AG09309 (cell line): ENCODE results near the gene MLEC.

Experiments used
- DNase-seq: peaks from one replicate; pipeline ENCODE4 v3.0.0-alpha.2; 2010; ENCODE audit warnings: low read depth
- H3K4me3 ChIP-seq: 2 replicates; pipeline ENCODE4 v1.5.1; 2011; ENCODE audit warnings: mild to moderate bottlenecking, low read depth, low read length, moderate library complexity; ENCODE audit not compliant: control insufficient read depth
- CTCF ChIP-seq: IDR thresholded peaks from 2 replicates; pipeline ENCODE4 v1.5.1; 2011; ENCODE audit warnings: mild to moderate bottlenecking, low read depth, low read length, inconsistent platforms; ENCODE audit not compliant: insufficient read depth, control insufficient read depth; ENCODE audit errors: missing control alignments

MLEC gene

GRCh38 chr12:120652656-120653435 lies 34.1 kb upstream of the MLEC start:
- no peak for DNase-seq
- H3K4me3 ChIP-seq: no peak overlapping the region
- TF ChIP-seq CTCF: no peak

- no peak for DNase-seq
- TF ChIP-seq CTCF: no peak
- no peak overlapping the region for H3K4me3 ChIP-seq
Observed at GRCh38 chr12:120653611-120654010, 33.3 kb upstream of the MLEC start.

GRCh38 chr12:120654656-120655055 lies 32.3 kb upstream of the MLEC start:
- TF ChIP-seq CTCF: no peak
- DNase-seq: no peak
- no peak overlapping the region for H3K4me3 ChIP-seq

GRCh38 chr12:120656008-120656407 lies 30.9 kb upstream of the MLEC start:
- TF ChIP-seq CTCF: no peak
- H3K4me3 ChIP-seq: no peak overlapping the region
- DNase-seq: no peak

- no peak for TF ChIP-seq CTCF
- no peak overlapping the region for H3K4me3 ChIP-seq
- no peak for DNase-seq
Observed at GRCh38 chr12:120658286-120659150, 28.4 kb upstream of the MLEC start.

GRCh38 chr12:120659151-120659525 lies 27.8 kb upstream of the MLEC start:
- TF ChIP-seq CTCF: no peak
- no peak for DNase-seq
- H3K4me3 ChIP-seq: no peak overlapping the region
